ENCODE results near the gene GMEB2. TPM values are rescaled to one million over a fixed set of nuclear protein-coding genes. Genes with fewer than 3 reads are reported as not detected.
"Not testable (repeated sequence)": the region's sequence is repeated elsewhere in the genome, so short reads cannot be mapped to it uniquely, and the experiment has no call there.

The GMEB2 gene
- total and polyA plus RNA-seq, 11 donors, result 4.3 to 10.0 (median 6.1) TPM

DNA sequence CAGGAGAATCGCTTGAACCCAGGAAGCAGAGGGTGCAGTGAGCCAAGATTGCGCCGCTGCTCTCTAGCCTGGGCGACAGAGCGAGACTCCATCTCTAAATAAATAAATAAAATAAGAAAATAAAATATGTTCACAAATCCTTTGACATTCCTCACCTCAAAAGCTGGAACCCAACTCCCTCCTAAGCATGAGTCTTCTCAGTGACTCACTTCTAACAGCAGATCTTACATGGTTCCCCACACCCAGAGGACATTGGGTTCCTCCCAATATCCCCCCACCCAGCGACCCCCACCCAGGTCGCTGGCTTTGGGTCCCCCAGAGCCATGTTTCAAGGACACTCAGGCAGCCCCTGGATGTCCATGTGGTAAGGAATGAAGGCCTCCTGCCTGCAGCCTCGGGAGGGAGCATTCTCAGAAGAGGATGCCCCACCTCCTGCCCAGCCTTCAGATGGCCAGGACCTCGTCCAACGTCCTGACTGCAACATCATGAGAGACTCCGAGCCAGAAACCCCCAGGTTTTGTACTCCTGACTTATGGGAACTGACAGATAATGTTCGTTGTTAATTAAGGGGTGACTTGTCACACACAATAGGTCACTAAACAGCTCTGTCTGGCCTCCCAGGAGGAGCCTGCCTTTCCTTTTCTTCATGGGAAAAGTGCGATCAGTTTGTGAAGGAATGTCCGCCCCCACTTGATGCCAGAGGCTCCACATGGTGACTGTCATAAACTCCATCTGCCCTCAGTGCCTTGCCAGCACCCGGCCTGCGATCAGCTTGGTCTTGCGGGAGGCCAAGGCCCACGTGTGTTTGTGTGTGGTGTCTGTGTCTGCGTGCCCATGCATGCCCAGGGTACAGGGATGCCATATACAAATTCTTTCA is 10.1 kb upstream of the GMEB2 start:
- WGBS, 4 donors, result 78 to 79% (median 78%) methylated on average over 19 of the region's 19 CpGs
- peaks cover 0 to 59% (median 11%) of the 10 kb centered on the region in 12 donors for H3K4me1 ChIP-seq
- DNase-seq, result no peak

DNA sequence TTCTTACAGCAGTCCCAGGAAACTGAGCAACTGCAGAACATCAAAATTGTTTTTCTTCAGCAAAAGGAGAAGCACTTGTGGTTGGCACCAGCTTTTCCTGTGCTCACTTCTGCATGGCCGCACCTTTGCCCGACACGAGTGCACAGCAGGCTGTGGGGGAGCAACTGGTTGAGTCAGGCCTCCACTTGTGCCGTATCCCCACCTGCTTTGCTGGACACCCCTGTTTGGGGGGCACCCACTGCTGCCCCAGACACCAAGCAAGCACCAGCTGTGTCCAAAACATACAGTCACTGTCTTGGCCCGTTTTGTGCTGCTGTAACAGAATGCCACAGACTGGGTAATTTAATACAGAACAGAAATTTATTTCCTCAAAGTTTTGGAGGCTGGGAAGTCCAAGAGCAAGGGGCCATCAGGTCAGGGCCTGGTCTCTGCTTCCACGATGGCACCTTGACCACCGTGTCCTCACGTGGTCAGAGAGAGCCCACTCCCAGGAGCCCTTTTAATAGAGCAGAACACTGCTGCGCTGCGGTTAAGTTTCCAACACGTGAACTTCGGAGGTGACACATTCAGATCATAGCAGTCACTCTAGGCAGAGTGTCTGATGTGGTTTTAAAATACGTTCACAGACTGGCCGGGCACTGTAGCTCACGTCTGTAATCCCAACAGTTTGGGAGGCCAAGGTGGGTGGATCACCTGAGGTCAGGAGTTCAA is 8.7 kb upstream of the GMEB2 start:
- Histone ChIP-seq H3K4me1 (peaks cover 0 to 67% (median 11%) of the 10 kb centered on the region in 12 donors), H3K27ac (peak overlapping the region in 1 of 12 donors; percentile 86), H3K27me3 (no peaks in the 10 kb centered on the region), H3K9me3 (no peaks in the 10 kb centered on the region), H3K4me3 (peak overlapping the region in 1 of 12 donors; percentile 20), H3K36me3 (no peaks in the 10 kb centered on the region)
- TF ChIP-seq, protein P1, sequence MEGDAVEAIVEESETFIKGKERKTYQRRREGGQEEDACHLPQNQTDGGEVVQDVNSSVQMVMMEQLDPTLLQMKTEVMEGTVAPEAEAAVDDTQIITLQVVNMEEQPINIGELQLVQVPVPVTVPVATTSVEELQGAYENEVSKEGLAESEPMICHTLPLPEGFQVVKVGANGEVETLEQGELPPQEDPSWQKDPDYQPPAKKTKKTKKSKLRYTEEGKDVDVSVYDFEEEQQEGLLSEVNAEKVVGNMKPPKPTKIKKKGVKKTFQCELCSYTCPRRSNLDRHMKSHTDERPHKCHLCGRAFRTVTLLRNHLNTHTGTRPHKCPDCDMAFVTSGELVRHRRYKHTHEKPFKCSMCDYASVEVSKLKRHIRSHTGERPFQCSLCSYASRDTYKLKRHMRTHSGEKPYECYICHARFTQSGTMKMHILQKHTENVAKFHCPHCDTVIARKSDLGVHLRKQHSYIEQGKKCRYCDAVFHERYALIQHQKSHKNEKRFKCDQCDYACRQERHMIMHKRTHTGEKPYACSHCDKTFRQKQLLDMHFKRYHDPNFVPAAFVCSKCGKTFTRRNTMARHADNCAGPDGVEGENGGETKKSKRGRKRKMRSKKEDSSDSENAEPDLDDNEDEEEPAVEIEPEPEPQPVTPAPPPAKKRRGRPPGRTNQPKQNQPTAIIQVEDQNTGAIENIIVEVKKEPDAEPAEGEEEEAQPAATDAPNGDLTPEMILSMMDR (IDR thresholded peaks at IDR 0.05), result no peak
- WGBS, 4 donors, result 77 to 83% (median 81%) methylated on average over 14 to 15 of the region's 15 CpGs
- peak in 1 of 4 donors; percentile 16 for ATAC-seq
- intact Hi-C loops (cut with DNase I), result no loop called here
- peak in 2 of 5 donors; percentile 45 to 70 for DNase-seq

More for the DNA sequence above, 10.1 kb upstream of the GMEB2 start:
- Histone ChIP-seq H3K27ac (peak overlapping the region in 1 of 12 donors; percentile 86), H3K27me3 (no peaks in the 10 kb centered on the region), H3K36me3 (no peaks in the 10 kb centered on the region), H3K9me3 (no peaks in the 10 kb centered on the region), H3K4me3 (no peak overlapping the region)
- intact Hi-C loops (cut with DNase I), result no loop called here
- no peak for ATAC-seq
- TF ChIP-seq, protein P1 (IDR thresholded peaks at IDR 0.05), result no peak
- no peak for TF ChIP-seq POLR2A (IDR thresholded peaks at IDR 0.05)

DNA sequence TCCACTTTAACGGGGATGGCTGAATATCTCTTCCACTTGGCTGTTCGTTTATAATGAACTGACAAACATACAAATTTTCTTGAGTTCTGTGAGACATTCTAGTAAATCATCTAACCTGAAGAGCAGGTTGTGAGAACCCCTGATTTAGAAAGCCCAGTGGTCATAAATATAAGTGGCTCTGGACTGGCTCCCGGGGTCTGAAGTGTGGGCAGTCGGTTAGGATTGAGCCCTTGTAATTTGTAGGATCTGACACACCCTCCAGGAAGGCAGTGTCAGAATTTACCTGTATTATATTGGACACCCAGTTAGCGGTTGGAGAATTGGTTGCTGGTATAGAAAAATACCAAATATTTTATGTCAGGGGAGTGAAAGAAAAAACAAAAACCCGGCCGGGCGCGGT is 6.8 kb upstream of the GMEB2 start:
- intact Hi-C loops (cut with DNase I), result no loop called here
- Histone ChIP-seq H3K27me3 (no peaks in the 10 kb centered on the region), H3K36me3 (no peaks in the 10 kb centered on the region), H3K4me3 (no peak overlapping the region), H3K9me3 (no peaks in the 10 kb centered on the region), H3K27ac (peak overlapping the region in 1 of 12 donors; percentile 46), H3K4me1 (peaks cover 0 to 58% (median 5%) of the 10 kb centered on the region in 12 donors)
- DNase-seq (no peak), ATAC-seq (no peak)
- 86 to 91% (median 88%) methylated on average over 9 of the region's 9 CpGs for WGBS, 4 donors
- TF ChIP-seq POLR2A (IDR thresholded peaks at IDR 0.05), result no peak

DNA sequence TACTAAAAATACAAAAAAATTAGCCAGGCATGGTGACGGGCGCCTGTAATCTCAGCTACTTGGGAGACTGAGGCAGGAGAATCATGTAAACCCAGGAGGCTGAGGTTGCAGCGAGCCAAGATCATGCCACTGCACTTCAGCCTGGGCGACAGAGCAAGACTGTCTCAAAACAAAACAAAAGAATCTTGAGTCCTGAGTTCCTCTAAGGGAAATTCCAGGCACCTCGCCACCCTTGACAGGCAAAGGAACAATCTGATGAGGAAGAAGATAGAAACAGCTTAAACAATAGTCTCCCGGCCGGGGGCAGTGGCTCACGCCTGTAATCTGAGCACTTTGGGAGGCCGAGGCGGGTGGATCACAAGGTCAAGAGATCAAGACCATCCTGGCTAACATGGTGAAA is 4.5 kb upstream of the GMEB2 start:
- ATAC-seq, result peak in 1 of 4 donors; percentile 14
- H3K4me3 ChIP-seq; intact Hi-C loops (cut with DNase I); H3K9me3 ChIP-seq; H3K27me3 ChIP-seq; H3K36me3 ChIP-seq: not testable (repeated sequence)
- TF ChIP-seq POLR2A (IDR thresholded peaks at IDR 0.05), result peak in 1 of 2 donors; percentile 19
- Histone ChIP-seq H3K4me1 (peaks cover 0 to 50% (median 10%) of the 10 kb centered on the region in 12 donors), H3K27ac (peak overlapping the region in 11 of 12 donors; percentile 8 to 75 (median 47))
- DNase-seq, result peak in 3 of 5 donors; percentile 42 to 51 (median 46)
- WGBS, 4 donors, result 46 to 61% (median 60%) methylated on average over 10 of the region's 10 CpGs

DNA sequence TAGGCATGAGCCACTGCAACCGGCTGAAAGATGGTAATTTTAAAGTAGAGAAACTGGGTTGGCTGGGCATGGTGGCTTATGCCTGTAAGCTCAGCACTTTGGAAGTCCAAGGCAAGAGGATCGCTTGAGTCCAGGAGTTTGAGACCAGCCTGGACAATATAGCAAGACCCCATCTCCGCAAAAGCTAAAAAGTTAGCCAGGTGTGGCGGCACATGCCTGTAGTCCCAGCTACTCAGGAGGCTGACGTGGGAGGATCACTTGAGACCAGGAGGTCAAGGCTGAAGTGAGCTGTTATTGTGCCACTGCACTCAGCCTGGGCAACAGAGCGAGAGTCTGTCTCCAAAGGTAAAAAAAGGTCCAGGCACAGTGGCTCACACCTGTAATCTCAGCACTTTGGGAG is 4.1 kb upstream of the GMEB2 start:
- H3K27ac ChIP-seq, result peak overlapping the region in 11 of 12 donors; percentile 8 to 75 (median 47)
- H3K4me3 ChIP-seq, result not testable (repeated sequence)

More for the DNA sequence above, 4.1 kb upstream of the GMEB2 start:
- DNase-seq, result peak in 2 of 5 donors; percentile 2 to 3
- intact Hi-C loops (cut with DNase I); H3K27me3 ChIP-seq; H3K36me3 ChIP-seq; H3K9me3 ChIP-seq; ATAC-seq: not testable (repeated sequence)
- peaks cover 0 to 46% (median 11%) of the 10 kb centered on the region in 12 donors for H3K4me1 ChIP-seq
- WGBS, 4 donors, result 89 to 96% (median 95%) methylated on average over 6 of the region's 6 CpGs
